ENCODE measurements around the gene INSRR.
A peak's percentile ranks its signal among the peaks of the same experiment; 100 is the strongest.

INSRR gene

GRCh38 chr1:156804026-156804425, 54.9 kb downstream of the INSRR start:
- no peak for DNase-seq

- no peak for DNase-seq
These were observed 55.6 kb downstream of the INSRR start for GRCh38 chr1:156803086-156803851.

- DNase-seq = no peak
These were observed 56.4 kb downstream of the INSRR start for GRCh38 chr1:156802421-156802935.

GRCh38 chr1:156801409-156802121, 57.4 kb downstream of the INSRR start:
- DNase-seq = no peak

GRCh38 chr1:156797212-156797871, 61.6 kb downstream of the INSRR start:
- peak in 1 of 2 donors; percentile 34 for DNase-seq

- DNase-seq = no peak
These were observed 62.4 kb downstream of the INSRR start for GRCh38 chr1:156796340-156797097.

- DNase-seq = peak; percentile 61 to 83
These were observed 63.1 kb downstream of the INSRR start for GRCh38 chr1:156795787-156796186.

- DNase-seq = no peak
These were observed 63.6 kb downstream of the INSRR start for GRCh38 chr1:156795374-156795733.

- DNase-seq = no peak
These were observed 64.2 kb downstream of the INSRR start for GRCh38 chr1:156794506-156795373.

All from hippocampal formation (tissue), 2 donors.